Mesendoderm (in vitro differentiated cells): ENCODE data around the gene INCA1.
A peak's percentile ranks its signal among the peaks of the same experiment; 100 is the strongest.

Source experiments
- DNase-seq: peaks from one replicate; pipeline ENCODE4 v3.0.0; 2013
- H2AK5ac ChIP-seq: 2 replicates; pipeline ENCODE4 v1.6.1; 2013; ENCODE audit warnings: low read length, inconsistent platforms
- H2BK120ac ChIP-seq: 2 replicates; pipeline ENCODE4 v1.6.1; 2013; ENCODE audit warnings: low read depth, mild to moderate bottlenecking, low read length, moderate library complexity, mixed read lengths
- H2BK15ac ChIP-seq: replicated peaks from 2 replicates; pipeline ENCODE4 v1.6.1; 2013; ENCODE audit warnings: low read depth, mild to moderate bottlenecking, moderate library complexity
- H2BK5ac ChIP-seq: 2 replicates; pipeline ENCODE4 v1.6.1; 2013; ENCODE audit warnings: low read length, inconsistent platforms
- H3K18ac ChIP-seq: 2 replicates; pipeline ENCODE4 v1.6.1; 2013; ENCODE audit warnings: mild to moderate bottlenecking, low read length, mixed read lengths
- H3K23ac ChIP-seq: one replicate; pipeline ENCODE4 v1.6.1; 2013; ENCODE audit warnings: low read length
- H3K27ac ChIP-seq: 2 replicates; pipeline ENCODE4 v1.5.1; 2013; ENCODE audit warnings: low read depth, mild to moderate bottlenecking, inconsistent platforms, low read length, moderate library complexity
- H3K27me3 ChIP-seq: 2 replicates; pipeline ENCODE4 v1.6.1; 2013; ENCODE audit warnings: low read length, control low read depth, mild to moderate bottlenecking, inconsistent platforms; ENCODE audit not compliant: insufficient read depth, poor library complexity
- H3K36me3 ChIP-seq: 2 replicates; pipeline ENCODE4 v1.6.1; 2013; ENCODE audit warnings: low read length, inconsistent platforms; ENCODE audit not compliant: control insufficient read depth, insufficient read depth
- H3K4ac ChIP-seq: one replicate; pipeline ENCODE4 v1.6.1; 2013; ENCODE audit warnings: low read depth, mild to moderate bottlenecking, low read length, moderate library complexity
- H3K4me1 ChIP-seq: 2 replicates; pipeline ENCODE4 v1.6.1; 2013; ENCODE audit warnings: low read depth, low read length, inconsistent platforms; ENCODE audit not compliant: control insufficient read depth
- H3K4me2 ChIP-seq: 2 replicates; pipeline ENCODE4 v1.6.1; 2013; ENCODE audit warnings: low read length
- H3K4me3 ChIP-seq: 2 replicates; pipeline ENCODE4 v1.5.1; 2013; ENCODE audit warnings: mild to moderate bottlenecking, low read length
- H3K56ac ChIP-seq: one replicate; pipeline ENCODE4 v1.6.1; 2013; ENCODE audit warnings: low read length
- H3K79me1 ChIP-seq: 2 replicates; pipeline ENCODE4 v1.6.1; 2013; ENCODE audit warnings: low read length, inconsistent platforms
- H3K79me2 ChIP-seq: 2 replicates; pipeline ENCODE4 v1.6.1; 2013; ENCODE audit warnings: mild to moderate bottlenecking, low read length; ENCODE audit not compliant: control insufficient read depth, insufficient read depth
- H3K9ac ChIP-seq: 2 replicates; pipeline ENCODE4 v1.6.1; 2013; ENCODE audit warnings: low read length, inconsistent platforms
- H4K5ac ChIP-seq: one replicate; pipeline ENCODE4 v1.6.1; 2013; ENCODE audit warnings: low read length
- H4K8ac ChIP-seq: one replicate; pipeline ENCODE4 v1.6.1; 2013; ENCODE audit warnings: low read depth, mild to moderate bottlenecking, control low read depth, low read length, moderate library complexity
- WGBS: extraction: QIAGEN DNeasy Blood & Tissue Kit; methylation state at CpG from one replicate; pipeline ENCODE4 v1.1.7; 2013; ENCODE audit warnings: low lambda C conversion rate, missing lambda C conversion rate; ENCODE audit not compliant: insufficient coverage; ENCODE audit errors: extremely low coverage; 5-methylcytosine and 5-hydroxymethylcytosine counted together

Gene INCA1

DNA sequence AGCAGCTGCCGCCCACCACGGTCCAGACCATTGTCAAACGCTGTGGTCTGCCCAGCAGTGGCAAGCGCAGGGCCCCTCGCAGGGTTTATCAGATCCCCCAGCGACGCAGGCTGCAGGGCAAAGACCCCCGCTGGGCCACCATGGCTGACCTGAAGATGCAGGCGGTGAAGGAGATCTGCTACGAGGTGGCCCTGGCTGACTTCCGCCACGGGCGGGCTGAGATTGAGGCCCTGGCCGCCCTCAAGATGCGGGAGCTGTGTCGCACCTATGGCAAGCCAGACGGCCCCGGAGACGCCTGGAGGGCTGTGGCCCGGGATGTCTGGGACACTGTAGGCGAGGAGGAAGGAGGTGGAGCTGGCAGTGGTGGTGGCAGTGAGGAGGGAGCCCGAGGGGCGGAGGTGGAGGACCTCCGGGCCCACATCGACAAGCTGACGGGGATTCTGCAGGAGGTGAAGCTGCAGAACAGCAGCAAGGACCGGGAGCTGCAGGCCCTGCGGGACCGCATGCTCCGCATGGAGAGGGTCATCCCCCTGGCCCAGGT is 24.9 kb upstream of the INCA1 start:
- no peak overlapping the region for H3K18ac ChIP-seq
- no peaks in the 10 kb centered on the region for H3K4me1 ChIP-seq
- H4K5ac ChIP-seq = no peak overlapping the region
- no peaks in the 10 kb centered on the region for H3K79me2 ChIP-seq
- H3K27ac ChIP-seq = no peak overlapping the region
- no peak overlapping the region for H2BK5ac ChIP-seq
- H3K36me3 ChIP-seq = peaks cover 6% of the 10 kb centered on the region
- H3K27me3 ChIP-seq = no peaks in the 10 kb centered on the region
- H4K8ac ChIP-seq = no peak overlapping the region
- no peaks in the 10 kb centered on the region for H3K79me1 ChIP-seq
- no peak overlapping the region for H2BK15ac ChIP-seq
- H3K23ac ChIP-seq = no peak overlapping the region
- H3K4me2 ChIP-seq = no peak overlapping the region
- no peak overlapping the region for H3K4me3 ChIP-seq
- no peak for DNase-seq
- no peak overlapping the region for H3K56ac ChIP-seq
- WGBS = no CpG with 5 or more reads among the region's 30 CpGs
- H2BK120ac ChIP-seq = no peak overlapping the region
- no peak overlapping the region for H2AK5ac ChIP-seq
- H3K4ac ChIP-seq = no peak overlapping the region
- no peak overlapping the region for H3K9ac ChIP-seq

DNA sequence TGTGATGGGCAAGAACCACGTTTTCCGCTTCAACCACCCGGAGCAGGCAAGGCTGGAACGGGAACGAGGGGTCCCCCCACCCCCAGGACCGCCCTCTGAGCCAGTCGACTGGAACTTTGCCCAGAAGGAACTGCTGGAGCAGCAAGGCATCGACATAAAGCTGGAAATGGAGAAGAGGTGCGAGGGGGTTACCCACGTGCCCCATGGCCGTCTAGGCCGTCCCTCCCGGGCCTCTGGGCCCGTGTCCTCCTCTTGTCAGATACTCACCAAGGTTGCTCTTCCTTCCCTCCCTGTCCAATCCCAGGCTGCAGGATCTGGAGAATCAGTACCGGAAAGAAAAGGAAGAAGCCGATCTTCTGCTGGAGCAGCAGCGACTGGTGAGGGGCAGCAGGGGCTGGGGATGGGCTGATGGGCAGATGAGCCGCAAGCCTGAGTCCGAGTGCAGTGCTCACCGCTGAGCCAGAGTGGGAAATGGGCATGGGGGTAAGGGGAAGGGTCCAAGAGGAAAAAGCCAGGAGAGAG is 23.2 kb upstream of the INCA1 start:
- no peak overlapping the region for H4K5ac ChIP-seq
- H3K18ac ChIP-seq = no peak overlapping the region
- no peak for DNase-seq
- no peak overlapping the region for H3K4me2 ChIP-seq
- no CpG with 5 or more reads among the region's 20 CpGs for WGBS
- no peak overlapping the region for H3K4ac ChIP-seq
- H3K4me3 ChIP-seq = no peak overlapping the region
- H3K79me1 ChIP-seq = no peaks in the 10 kb centered on the region
- peaks cover 8% of the 10 kb centered on the region for H3K36me3 ChIP-seq
- no peak overlapping the region for H2BK120ac ChIP-seq
- no peak overlapping the region for H3K56ac ChIP-seq
- H3K4me1 ChIP-seq = no peaks in the 10 kb centered on the region
- H3K9ac ChIP-seq = no peak overlapping the region
- H3K79me2 ChIP-seq = no peaks in the 10 kb centered on the region
- no peak overlapping the region for H3K23ac ChIP-seq
- H2BK5ac ChIP-seq = no peak overlapping the region
- H3K27ac ChIP-seq = no peak overlapping the region
- H2AK5ac ChIP-seq = no peak overlapping the region
- no peak overlapping the region for H4K8ac ChIP-seq
- H2BK15ac ChIP-seq = no peak overlapping the region
- H3K27me3 ChIP-seq = no peaks in the 10 kb centered on the region

DNA sequence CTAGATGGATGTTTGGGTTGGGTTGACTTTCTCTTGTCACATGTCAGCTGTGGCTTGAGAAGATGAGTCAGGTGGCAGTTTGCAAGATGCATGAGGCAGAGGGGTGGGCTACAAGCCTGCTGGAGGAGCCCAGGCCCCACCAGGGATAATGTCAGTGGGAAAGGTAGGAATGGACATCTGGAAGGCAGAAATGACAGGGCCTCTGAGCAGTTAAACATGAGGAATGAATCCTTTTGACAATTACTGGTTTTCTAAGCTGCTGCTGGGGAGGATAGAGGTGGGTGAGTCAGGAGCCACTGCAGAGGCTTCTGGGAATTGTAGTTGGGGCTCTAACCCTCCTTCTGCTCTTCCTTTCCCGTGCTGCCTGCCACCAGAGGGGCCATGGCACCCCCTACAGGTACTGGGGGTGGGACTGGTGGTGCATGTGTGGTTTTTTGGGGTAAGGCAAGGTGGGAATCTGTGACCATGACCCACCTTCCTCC is 22.2 kb upstream of the INCA1 start:
- H3K36me3 ChIP-seq = peaks cover 8% of the 10 kb centered on the region
- H3K27me3 ChIP-seq = no peaks in the 10 kb centered on the region
- WGBS = no CpG with 5 or more reads among the region's 1 CpG
- H4K8ac ChIP-seq = no peak overlapping the region
- no peak overlapping the region for H3K56ac ChIP-seq
- H3K9ac ChIP-seq = no peak overlapping the region
- H3K4ac ChIP-seq = no peak overlapping the region
- no peak overlapping the region for H3K4me2 ChIP-seq
- H3K23ac ChIP-seq = no peak overlapping the region
- no peaks in the 10 kb centered on the region for H3K79me1 ChIP-seq
- H3K18ac ChIP-seq = no peak overlapping the region
- H4K5ac ChIP-seq = no peak overlapping the region
- H2AK5ac ChIP-seq = no peak overlapping the region
- no peak overlapping the region for H3K4me3 ChIP-seq
- no peaks in the 10 kb centered on the region for H3K4me1 ChIP-seq
- H2BK15ac ChIP-seq = no peak overlapping the region
- H2BK120ac ChIP-seq = no peak overlapping the region
- H3K79me2 ChIP-seq = no peaks in the 10 kb centered on the region
- no peak overlapping the region for H2BK5ac ChIP-seq
- DNase-seq = peak; percentile 54
- H3K27ac ChIP-seq = no peak overlapping the region

DNA sequence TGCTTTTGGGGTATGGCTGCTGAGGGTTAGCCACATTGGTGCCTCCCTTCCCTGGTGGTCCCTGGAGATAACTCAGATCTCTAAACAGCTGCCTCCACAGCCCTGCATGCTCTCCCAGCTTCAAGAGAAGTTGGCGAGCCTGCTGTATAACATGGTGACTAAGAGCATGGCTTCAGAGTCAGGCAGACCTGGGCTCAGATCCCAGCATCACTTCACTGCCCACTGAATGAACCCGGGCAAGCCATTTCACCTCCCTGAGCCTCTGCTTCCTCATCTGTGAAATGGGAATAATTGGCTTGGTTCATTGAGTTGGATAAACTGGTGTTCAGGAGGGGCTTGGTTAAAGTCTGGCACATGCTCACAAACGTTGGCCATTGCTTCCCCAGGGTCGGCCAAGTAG is 17.0 kb upstream of the INCA1 start:
- H3K23ac ChIP-seq = no peak overlapping the region
- H3K56ac ChIP-seq = no peak overlapping the region
- no peak overlapping the region for H3K4me3 ChIP-seq
- H2BK15ac ChIP-seq = no peak overlapping the region
- no peak overlapping the region for H2BK5ac ChIP-seq
- H3K4ac ChIP-seq = no peak overlapping the region
- H3K27ac ChIP-seq = no peak overlapping the region
- no peak for DNase-seq
- H3K9ac ChIP-seq = no peak overlapping the region
- no peak overlapping the region for H2BK120ac ChIP-seq
- H2AK5ac ChIP-seq = no peak overlapping the region
- H3K27me3 ChIP-seq = no peaks in the 10 kb centered on the region
- H3K79me2 ChIP-seq = no peaks in the 10 kb centered on the region
- no peak overlapping the region for H4K8ac ChIP-seq
- H4K5ac ChIP-seq = no peak overlapping the region
- no peak overlapping the region for H3K4me2 ChIP-seq
- H3K4me1 ChIP-seq = no peaks in the 10 kb centered on the region
- no peak overlapping the region for H3K18ac ChIP-seq
- no peaks in the 10 kb centered on the region for H3K79me1 ChIP-seq
- WGBS = no CpG with 5 or more reads among the region's 4 CpGs
- H3K36me3 ChIP-seq = peaks cover 5% of the 10 kb centered on the region

GRCh38 chr17:5011928-5012327 is 14.6 kb upstream of the INCA1 start:
- Histone ChIP-seq H3K9ac (no peak overlapping the region), H3K79me1 (no peaks in the 10 kb centered on the region), H4K5ac (no peak overlapping the region), H2BK120ac (no peak overlapping the region), H3K4me2 (no peak overlapping the region), H3K4ac (no peak overlapping the region), H4K8ac (no peak overlapping the region), H3K36me3 (peaks cover 17% of the 10 kb centered on the region), H2AK5ac (no peak overlapping the region), H3K4me1 (no peaks in the 10 kb centered on the region), H3K79me2 (no peaks in the 10 kb centered on the region), H3K27ac (no peak overlapping the region), H3K23ac (no peak overlapping the region), H2BK5ac (no peak overlapping the region), H3K4me3 (no peak overlapping the region), H2BK15ac (no peak overlapping the region), H3K27me3 (no peaks in the 10 kb centered on the region), H3K56ac (no peak overlapping the region), H3K18ac (no peak overlapping the region)
- no CpG with 5 or more reads among the region's 6 CpGs for WGBS
- no peak for DNase-seq
